ENCODE results near the gene CDK3. TPM values are rescaled to one million over a fixed set of nuclear protein-coding genes. Genes with fewer than 3 reads are reported as not detected.

CDK3 gene
- total and polyA plus RNA-seq, 5 experiments from 2014 or later, result 0.16 to 12.5 (median 0.64) TPM

DNA sequence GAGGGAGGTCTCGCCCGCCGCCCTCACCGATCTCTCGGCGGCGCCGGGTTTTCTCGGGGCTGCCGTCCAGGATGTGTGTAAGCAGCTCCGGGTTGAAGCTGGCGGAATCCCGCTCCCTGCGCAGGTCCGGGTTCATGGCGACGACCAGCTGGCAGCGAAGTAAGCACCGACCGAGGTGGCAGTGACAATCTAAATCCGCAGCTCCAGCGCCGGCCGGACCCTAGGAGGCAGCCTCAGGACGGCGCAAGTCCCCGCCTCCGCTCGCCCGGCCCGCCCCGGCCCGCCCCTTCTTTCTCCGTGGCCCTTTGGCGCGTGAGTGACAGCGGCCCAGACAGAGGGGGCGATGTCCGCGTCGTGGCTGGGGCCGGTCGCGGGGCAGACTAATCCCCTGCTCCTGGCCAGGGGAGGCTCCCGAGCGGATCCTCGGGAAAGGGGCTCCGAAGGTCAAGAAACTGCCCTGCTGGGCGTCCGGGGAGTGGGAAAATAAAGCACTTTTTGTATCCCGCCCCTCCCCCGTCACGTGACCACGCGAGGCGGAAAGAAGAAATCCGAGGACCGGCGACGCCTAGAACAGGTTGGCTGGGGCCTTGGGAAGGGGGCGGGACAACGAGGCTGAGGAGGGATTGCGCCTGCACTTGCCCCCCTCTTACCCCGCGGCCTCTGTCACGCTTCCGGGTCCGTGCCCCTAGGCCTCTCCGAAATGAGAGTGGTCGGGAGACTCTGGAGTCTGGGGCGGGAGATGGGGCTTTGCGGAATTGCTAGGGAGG is 21.5 kb upstream of the CDK3 start, which contains the start of the genes ACOX1 and TEN1:
Gene ACOX1 (minus strand): TSS at position 229 of the 767 bp plus-strand sequence. CDS start 93 bp downstream, at position 136.
Gene TEN1 (plus strand): TSS at position 303 of the 767 bp plus-strand sequence. CDS start 6,953 bp downstream, outside the sequence.
- no peaks in the 10 kb centered on the region for H3K9me3 Mint-ChIP-seq
- ATAC-seq (peak; percentile 92 to 94), DNase-seq (peak; percentile 91 to 98 (median 94))
- POLR2A ChIA-PET, result interaction anchor here (0.6 to 1.2 kb wide), 12 partner anchors 25 to 375 kb away, joined by 3 to 7 read pairs (median 3); partner anchors contain the start of genes FBF1 and PRPSAP1
- peak within 1 kb of the TSS; percentile 99 to 100 (median 100) for H3K27ac Mint-ChIP-seq
- H3K36me3 Mint-ChIP-seq, result peaks cover 0 to 14% (median 0%) of the 10 kb centered on the region in 3 donors
- H3K4me3 Mint-ChIP-seq, result peak within 1 kb of the TSS; percentile 96 to 99 (median 98)
- H3K27me3 Mint-ChIP-seq, result no peaks in the 10 kb centered on the region
- peaks cover 12 to 46% (median 39%) of the 10 kb centered on the region in 4 donors for H3K4me1 Mint-ChIP-seq

DNA sequence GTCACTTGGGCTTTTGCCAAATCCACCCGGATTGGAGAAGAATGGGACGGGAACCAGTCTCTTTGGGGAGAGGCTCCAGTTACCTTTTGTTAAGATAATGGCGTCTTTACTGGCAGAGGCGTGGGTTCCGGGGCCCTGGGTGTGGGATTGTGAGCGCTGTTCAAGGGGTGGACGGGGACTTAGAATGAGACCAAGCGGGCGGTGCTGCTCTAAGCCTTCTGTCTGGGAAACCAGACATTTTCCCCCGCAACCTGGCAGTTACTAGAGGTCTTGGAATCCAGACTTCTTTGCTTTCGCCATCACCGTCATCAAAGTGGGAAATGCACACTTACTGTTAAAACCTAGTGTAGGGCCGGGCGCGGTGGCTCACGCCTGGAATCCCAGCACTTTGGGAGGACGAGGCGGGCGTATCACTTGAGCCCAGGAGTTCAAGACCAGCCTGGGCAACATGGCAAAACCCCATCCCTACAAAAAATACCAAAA is 20.9 kb upstream of the CDK3 start:
- H3K9me3 Mint-ChIP-seq, result no peaks in the 10 kb centered on the region
- no peaks in the 10 kb centered on the region for H3K27me3 Mint-ChIP-seq
- H3K27ac Mint-ChIP-seq, result peak overlapping the region; percentile 99 to 100 (median 100)
- H3K4me1 Mint-ChIP-seq, result peaks cover 12 to 45% (median 38%) of the 10 kb centered on the region in 4 donors
- ATAC-seq, result peak; percentile 46 to 53
- H3K36me3 Mint-ChIP-seq, result peaks cover 0 to 13% (median 0%) of the 10 kb centered on the region in 3 donors
- POLR2A ChIA-PET, result interaction anchor here (0.5 to 1.6 kb wide), 14 partner anchors 15 to 524 kb away, joined by 3 to 8 read pairs (median 4); partner anchors contain the start of genes MRPL38, TRIM65, UNK and WBP2
- DNase-seq, result no peak
- H3K4me3 Mint-ChIP-seq, result peak overlapping the region; percentile 96 to 99 (median 98)

DNA sequence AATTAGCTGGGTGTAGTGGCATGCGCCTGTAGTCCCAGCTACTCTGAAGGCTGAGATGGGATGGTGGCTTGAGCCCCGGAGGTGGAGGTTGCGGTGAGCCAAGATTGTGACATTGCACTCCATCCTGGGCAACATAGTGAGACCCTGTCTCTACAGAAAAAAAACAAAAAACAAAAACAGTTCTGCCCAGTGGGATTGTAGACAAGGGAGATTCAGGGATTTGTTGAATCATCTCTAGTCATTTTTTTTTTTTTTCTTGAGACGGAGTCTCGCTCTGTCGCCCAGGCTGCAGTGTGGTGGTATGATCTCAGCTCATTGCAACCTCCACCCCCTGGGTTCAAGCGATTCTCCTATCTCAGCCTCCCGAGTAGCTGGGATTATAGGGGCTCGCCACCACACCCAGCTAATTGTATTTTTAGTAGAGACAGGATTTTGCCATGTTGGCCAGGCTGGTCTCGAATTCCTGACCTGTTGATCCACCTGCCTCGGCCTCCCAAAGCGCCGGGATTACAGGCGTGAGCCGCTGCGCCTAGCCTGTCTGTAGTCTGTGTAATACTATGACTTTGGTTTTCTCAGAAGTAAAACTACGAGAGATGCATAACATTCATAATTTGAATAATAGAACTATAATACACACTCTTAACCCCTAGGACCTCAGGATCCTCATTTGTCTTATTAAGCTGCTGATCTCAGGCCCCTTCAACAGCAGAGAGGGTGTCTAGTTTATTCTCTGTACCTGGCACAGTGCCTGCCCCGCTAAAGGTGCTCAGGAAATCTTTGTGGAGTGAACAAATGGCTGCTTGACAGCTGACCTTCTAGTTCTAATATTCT is 20.3 kb upstream of the CDK3 start:
- POLR2A ChIA-PET, result interaction anchor here (0.5 to 1.6 kb wide), 17 partner anchors 14 to 524 kb away, joined by 3 to 8 read pairs (median 4); partner anchors contain the start of genes EXOC7, MRPL38, TRIM65 and UNK

DNA sequence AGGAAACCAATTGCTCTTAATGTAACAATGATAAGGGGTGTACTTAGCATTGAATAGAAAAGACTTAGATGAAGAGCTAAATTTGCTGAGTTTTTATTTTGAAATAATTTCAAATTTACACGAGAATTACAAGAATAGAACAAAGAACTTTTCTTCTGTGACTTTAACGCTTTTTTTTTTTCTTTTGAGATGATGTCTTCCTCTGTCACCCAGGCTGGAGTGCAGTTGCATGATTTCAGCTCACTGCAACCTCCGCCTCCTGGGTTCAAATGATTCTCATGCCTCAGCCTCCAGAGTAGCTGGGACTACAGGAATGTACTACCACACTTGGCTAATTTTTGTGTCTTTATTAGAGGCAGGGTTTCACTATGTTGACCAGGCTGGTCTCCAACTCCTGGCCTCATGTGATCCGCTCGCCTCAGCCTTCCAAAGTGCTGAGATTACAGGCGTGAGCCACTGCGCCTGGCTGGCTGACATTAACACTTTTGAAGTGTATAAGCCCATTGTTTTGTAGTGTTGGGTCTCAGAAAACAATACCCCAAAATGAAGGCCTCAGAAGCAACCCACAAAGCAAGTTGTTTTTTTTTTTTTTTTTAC is 19.5 kb upstream of the CDK3 start:
- Mint-ChIP-seq H3K27me3 (no peaks in the 10 kb centered on the region), H3K4me3 (peak overlapping the region in 9 of 10 donors; percentile 45 to 99 (median 96)), H3K4me1 (peaks cover 11 to 35% (median 29%) of the 10 kb centered on the region in 4 donors), H3K27ac (peak overlapping the region; percentile 77 to 100 (median 100)), H3K9me3 (no peaks in the 10 kb centered on the region), H3K36me3 (peaks cover 0 to 9% (median 0%) of the 10 kb centered on the region in 3 donors)
- ATAC-seq (no peak), DNase-seq (no peak)
- POLR2A ChIA-PET, result interaction anchor here (0.7 to 1.6 kb wide), 9 partner anchors 16 to 228 kb away, joined by 3 to 8 read pairs (median 4); partner anchors contain the start of genes EVPL, EXOC7, MRPL38 and TRIM65

More for the DNA sequence above, 20.3 kb upstream of the CDK3 start:
- peak overlapping the region; percentile 96 to 99 (median 98) for H3K4me3 Mint-ChIP-seq
- no peaks in the 10 kb centered on the region for H3K9me3 Mint-ChIP-seq
- no peaks in the 10 kb centered on the region for H3K27me3 Mint-ChIP-seq
- peaks cover 0 to 12% (median 0%) of the 10 kb centered on the region in 3 donors for H3K36me3 Mint-ChIP-seq
- H3K4me1 Mint-ChIP-seq, result peaks cover 12 to 41% (median 36%) of the 10 kb centered on the region in 4 donors
- DNase-seq (no peak), ATAC-seq (no peak)
- peak overlapping the region; percentile 99 to 100 (median 100) for H3K27ac Mint-ChIP-seq

DNA sequence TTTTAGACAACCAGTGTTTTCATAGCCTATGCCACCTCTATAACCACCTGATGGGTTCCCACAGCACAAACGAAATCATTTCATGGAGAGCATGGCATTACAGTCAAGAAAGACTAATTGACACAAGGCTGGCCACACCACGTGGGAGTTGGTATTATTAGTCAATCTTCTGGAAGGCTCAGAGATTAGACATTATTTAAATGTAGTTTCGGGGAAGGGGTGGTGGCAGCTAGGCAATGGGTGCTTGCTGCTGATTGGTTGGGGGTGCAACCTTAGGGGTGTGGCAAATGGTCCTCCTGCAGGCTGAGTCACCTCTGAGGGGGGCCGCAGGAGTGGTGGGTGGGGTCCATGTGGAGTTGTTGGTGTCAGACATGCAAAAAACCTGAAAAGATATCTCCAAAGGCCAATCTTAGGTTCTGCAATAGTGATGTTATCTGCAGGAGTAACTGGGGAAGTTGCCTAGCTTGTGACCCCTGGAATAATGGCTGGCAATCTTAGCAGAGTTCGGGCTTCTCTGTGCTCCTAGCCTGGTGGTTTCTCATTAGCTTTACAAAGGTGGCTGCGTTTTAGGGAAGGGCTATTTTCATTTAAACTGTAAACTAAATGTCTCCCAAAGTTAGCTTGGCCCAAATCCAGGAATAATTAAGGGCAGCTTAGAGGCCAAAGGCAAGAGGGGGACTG is 17.0 kb upstream of the CDK3 start:
- POLR2A ChIA-PET, result interaction anchor here (0.6 kb wide), 1 partner anchor 135 kb away, joined by 5 read pairs; no protein-coding TSS in a partner anchor
- Mint-ChIP-seq H3K4me1 (peaks cover 6 to 16% (median 11%) of the 10 kb centered on the region in 4 donors), H3K36me3 (peaks cover 0 to 6% (median 0%) of the 10 kb centered on the region in 3 donors), H3K4me3 (peak overlapping the region in 1 of 10 donors; percentile 63), H3K27me3 (no peaks in the 10 kb centered on the region), H3K27ac (no peak overlapping the region), H3K9me3 (no peaks in the 10 kb centered on the region)
- DNase-seq (no peak), ATAC-seq (no peak)

DNA sequence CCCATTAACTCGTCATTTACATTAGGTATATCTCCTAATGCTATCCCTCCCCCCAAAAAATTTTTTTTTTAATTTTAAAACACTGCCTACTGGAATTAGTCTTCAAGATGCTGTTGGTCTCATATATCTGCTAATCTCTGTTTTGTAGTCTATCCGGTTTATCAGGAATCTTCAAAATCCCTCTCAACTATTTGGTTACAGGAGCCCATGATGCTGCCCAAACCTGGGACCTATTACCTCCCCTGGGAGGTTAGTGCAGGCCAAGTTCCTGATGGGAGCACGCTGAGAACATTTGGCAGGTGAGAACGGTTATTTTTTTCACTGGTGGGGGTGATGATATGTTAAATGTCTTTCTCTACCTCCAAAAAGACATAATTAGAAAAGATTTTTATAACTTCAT is 14.7 kb upstream of the CDK3 start:
- no peak overlapping the region for H3K27ac Mint-ChIP-seq
- POLR2A ChIA-PET, result no interaction called here

DNA sequence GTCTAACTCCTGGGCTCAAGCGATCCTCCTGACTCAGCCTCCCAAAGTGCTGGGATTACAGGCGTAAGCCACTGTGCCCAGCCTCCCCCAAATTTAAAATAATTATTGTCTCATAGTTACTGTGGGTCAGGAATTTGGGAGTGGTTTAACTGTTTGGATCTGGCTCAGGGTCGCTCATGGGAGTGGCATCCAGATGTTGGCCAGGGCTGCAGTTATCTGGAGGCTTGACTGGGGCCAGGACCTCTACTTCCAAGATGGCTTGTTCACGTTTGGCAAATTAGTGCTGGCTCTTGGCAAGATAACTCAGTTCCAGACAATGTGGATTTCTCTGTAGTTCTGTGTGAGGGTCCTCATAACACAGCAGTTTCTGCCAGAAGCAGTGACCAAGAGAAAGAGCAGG is 13.6 kb upstream of the CDK3 start:
- DNase-seq, result no peak
- peaks cover 0 to 3% (median 1%) of the 10 kb centered on the region in 4 donors for H3K4me1 Mint-ChIP-seq
- H3K9me3 Mint-ChIP-seq, result no peaks in the 10 kb centered on the region
- H3K27me3 Mint-ChIP-seq, result no peaks in the 10 kb centered on the region
- no peak overlapping the region for H3K4me3 Mint-ChIP-seq
- no peak for ATAC-seq
- H3K36me3 Mint-ChIP-seq, result peaks cover 0 to 18% (median 0%) of the 10 kb centered on the region in 3 donors
- no peak overlapping the region for H3K27ac Mint-ChIP-seq
- POLR2A ChIA-PET, result no interaction called here

More for the DNA sequence above, 14.7 kb upstream of the CDK3 start:
- DNase-seq (no peak), ATAC-seq (no peak)
- H3K36me3 Mint-ChIP-seq, result peaks cover 0 to 8% (median 0%) of the 10 kb centered on the region in 3 donors
- peaks cover 0 to 2% (median under 1%) of the 10 kb centered on the region in 4 donors for H3K4me1 Mint-ChIP-seq
- no peaks in the 10 kb centered on the region for H3K27me3 Mint-ChIP-seq
- no peak overlapping the region for H3K4me3 Mint-ChIP-seq
- no peaks in the 10 kb centered on the region for H3K9me3 Mint-ChIP-seq

DNA sequence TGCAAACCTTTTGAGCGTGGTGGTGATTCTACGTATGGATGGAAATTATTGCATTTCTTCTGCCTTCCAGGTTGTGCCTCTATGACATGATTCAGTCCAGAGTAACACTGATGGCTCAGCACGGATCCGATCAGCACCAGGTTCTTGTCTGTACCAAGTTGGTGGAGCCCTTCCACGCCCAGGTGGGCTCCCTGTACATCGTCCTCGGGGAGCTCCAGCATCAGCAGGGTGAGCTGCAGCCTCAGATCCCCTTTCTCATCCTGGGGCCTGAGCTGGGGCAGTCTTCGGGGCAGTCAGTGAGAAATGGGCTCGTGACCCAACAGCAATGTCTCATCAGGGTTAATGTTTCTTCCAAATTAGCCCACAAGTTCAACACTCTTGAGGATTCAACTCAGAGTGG is 9.3 kb upstream of the CDK3 start:
- H3K27me3 Mint-ChIP-seq, result no peaks in the 10 kb centered on the region
- DNase-seq, result no peak
- peaks cover 0 to 32% (median 5%) of the 10 kb centered on the region in 3 donors for H3K36me3 Mint-ChIP-seq
- peak overlapping the region in 1 of 10 donors; percentile 7 for H3K27ac Mint-ChIP-seq
- no peak overlapping the region for H3K4me3 Mint-ChIP-seq
- peaks cover 0 to 5% (median under 1%) of the 10 kb centered on the region in 4 donors for H3K4me1 Mint-ChIP-seq
- POLR2A ChIA-PET, result interaction anchor here (0.5 to 0.6 kb wide), 2 partner anchors 436 to 470 kb away, joined by 4 to 6 read pairs; no protein-coding TSS in a partner anchor
- ATAC-seq, result no peak
- H3K9me3 Mint-ChIP-seq, result no peaks in the 10 kb centered on the region

DNA sequence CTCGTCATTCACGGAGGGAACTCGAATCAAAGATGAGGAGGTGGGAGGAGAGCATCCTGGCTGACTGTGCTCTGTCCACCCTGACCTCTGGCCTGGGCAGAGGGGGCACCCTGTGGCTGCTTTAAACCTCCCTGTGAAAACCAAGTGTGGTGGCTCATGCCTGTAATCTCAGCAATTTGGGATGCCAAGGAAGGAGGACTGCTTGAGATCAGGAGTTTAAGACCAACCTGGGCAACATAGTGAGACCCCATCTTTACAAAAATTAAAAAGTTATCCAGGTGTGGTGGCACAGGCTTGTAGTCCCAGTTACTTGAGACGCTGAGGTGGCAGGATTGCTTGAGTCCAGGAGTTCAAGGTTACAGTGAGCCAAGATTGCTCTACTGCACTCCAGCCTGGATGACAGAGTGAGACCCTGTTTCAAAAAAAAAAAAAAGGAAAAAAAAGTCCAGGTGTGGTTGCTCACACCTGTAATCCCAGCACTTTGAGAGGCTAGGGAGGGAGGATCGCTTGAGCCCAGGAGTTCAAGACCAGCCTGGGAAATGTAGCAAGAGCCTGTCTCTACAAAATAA is 5.8 kb upstream of the CDK3 start:
- H3K4me1 Mint-ChIP-seq, result peaks cover 11 to 21% (median 16%) of the 10 kb centered on the region in 4 donors
- DNase-seq (no peak), ATAC-seq (no peak)
- no peaks in the 10 kb centered on the region for H3K27me3 Mint-ChIP-seq
- POLR2A ChIA-PET, result interaction anchor here (0.6 to 0.7 kb wide), 2 partner anchors 15 to 19 kb away, joined by 3 to 5 read pairs; no protein-coding TSS in a partner anchor
- H3K27ac Mint-ChIP-seq, result peak overlapping the region in 1 of 10 donors; percentile 40
- no peaks in the 10 kb centered on the region for H3K9me3 Mint-ChIP-seq
- peaks cover 0 to 29% (median 5%) of the 10 kb centered on the region in 3 donors for H3K36me3 Mint-ChIP-seq
- H3K4me3 Mint-ChIP-seq, result no peak overlapping the region

DNA sequence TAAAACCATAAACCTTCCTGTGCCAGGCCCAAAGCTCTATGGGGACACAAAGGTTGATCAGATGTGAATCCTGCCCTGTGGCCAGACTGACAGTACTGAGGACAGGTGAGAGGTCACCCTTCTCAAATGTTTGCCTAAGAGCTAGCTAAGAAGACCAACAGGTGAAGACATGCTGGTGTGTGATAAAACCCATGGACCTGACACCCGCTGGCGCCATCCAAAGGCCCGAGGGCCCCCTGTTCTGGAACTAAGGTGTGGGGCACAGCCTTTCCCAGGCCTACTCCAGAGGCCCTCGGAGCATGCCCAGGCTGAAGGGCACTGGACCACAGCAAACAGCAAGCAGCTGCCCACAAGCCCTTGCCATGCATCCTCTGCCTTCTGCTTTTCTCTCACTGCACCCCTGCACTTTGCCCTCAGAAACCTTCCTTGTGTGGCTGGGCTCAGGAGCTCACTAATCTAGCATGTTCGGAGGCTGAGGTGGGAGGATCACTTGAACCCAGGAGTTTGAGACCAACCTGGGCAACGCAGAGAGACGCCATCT is 5.2 kb upstream of the CDK3 start:
- Mint-ChIP-seq H3K27me3 (no peaks in the 10 kb centered on the region), H3K36me3 (peaks cover 0 to 28% (median 5%) of the 10 kb centered on the region in 3 donors), H3K9me3 (no peaks in the 10 kb centered on the region), H3K4me3 (no peak overlapping the region), H3K4me1 (peaks cover 11 to 21% (median 16%) of the 10 kb centered on the region in 4 donors), H3K27ac (no peak overlapping the region)
- ATAC-seq (no peak), DNase-seq (no peak)
- POLR2A ChIA-PET, result interaction anchor here (1.4 kb wide), 1 partner anchor 15 kb away, joined by 4 read pairs; no protein-coding TSS in a partner anchor

Data from naive thymus-derived CD8-positive, alpha-beta T cell (primary cell).